WTC11 (cell line): Measurements from ENCODE around the gene AR.

Experiments
- CTCF ChIP-seq: fragments of 200-600 bp; IDR thresholded peaks from 2 replicates; pipeline ENCODE4 v1.8.0; 2022; ENCODE audit warnings: antibody characterized with exemption
- ETV6 ChIP-seq: sonication (generic); formaldehyde crosslinking; IDR thresholded peaks from 2 replicates; pipeline ENCODE4 v1.8.1; 2022; ENCODE audit warnings: mild to moderate bottlenecking, missing genetic modification reagents
- IRF1 ChIP-seq: sonication (generic); formaldehyde crosslinking; IDR thresholded peaks from 2 replicates; pipeline ENCODE4 v1.8.0; 2023; ENCODE audit warnings: missing genetic modification reagents
- JUN ChIP-seq: sonication (generic); formaldehyde crosslinking; IDR thresholded peaks from 2 replicates; pipeline ENCODE4 v1.8.0; 2023; ENCODE audit warnings: mild to moderate bottlenecking, missing genetic modification reagents
- NR2C2 ChIP-seq: sonication (generic); formaldehyde crosslinking; IDR thresholded peaks from 2 replicates; pipeline ENCODE4 v1.8.0; 2022; ENCODE audit warnings: mild to moderate bottlenecking, missing genetic modification reagents
- PRDM15 ChIP-seq: sonication (generic); formaldehyde crosslinking; IDR thresholded peaks from 2 replicates; pipeline ENCODE4 v1.8.0; 2022; ENCODE audit warnings: missing genetic modification reagents
- STAT6 ChIP-seq: sonication (generic); formaldehyde crosslinking; conservative IDR thresholded peaks from 2 replicates; pipeline ENCODE4 v1.8.1; 2023; ENCODE audit warnings: mild to moderate bottlenecking, low read depth, missing genetic modification reagents, moderate library complexity

GRCh38 chrX:67599532-67599931 is 55.7 kb downstream of the AR start:
- TF ChIP-seq PRDM15 (CRISPR knock-in tag), result no peak
- TF ChIP-seq IRF1 (CRISPR knock-in tag), result no peak
- no peak for TF ChIP-seq JUN (CRISPR knock-in tag)
- TF ChIP-seq CTCF, result no peak
- TF ChIP-seq NR2C2 (CRISPR knock-in tag), result no peak
- TF ChIP-seq STAT6, result no peak
- TF ChIP-seq ETV6 (CRISPR knock-in tag), result no peak
